CD8-positive, alpha-beta memory T cell (primary cell): ENCODE measurements around the gene GPLD1. TPM values are rescaled to one million over a fixed set of nuclear protein-coding genes. Genes with fewer than 3 reads are reported as not detected.

ENCODE experiments used
- CTCF ChIA-PET: fragments of 350-600 bp; sonication (Branson Sonifier 250); formaldehyde crosslinking; loops from one replicate; lab custom pipeline; 2021; ENCODE audit warnings: antibody characterized with exemption; lab: Charles Lee
- POLR2A ChIA-PET: fragments of 350-600 bp; sonication (Branson Sonifier 250); formaldehyde crosslinking; loops from one replicate; lab custom pipeline; 2021; ENCODE audit warnings: antibody characterized with exemption; lab: Charles Lee
- DNase-seq, 5 donors: peaks; one replicate each; pipeline versions ENCODE4 v3.0.0 to v3.0.0-alpha.2; 2020 to 2022; ENCODE audit warnings: mixed read lengths in 1 of 5
- H3K27ac ChIP-seq: one replicate; pipeline ENCODE4 v1.7.0; 2013; ENCODE audit warnings: low read depth, mild to moderate bottlenecking, low read length, moderate library complexity
- H3K27me3 ChIP-seq: 2 replicates; pipeline ENCODE4 v1.7.0; 2013; ENCODE audit warnings: low read length, mild to moderate bottlenecking; ENCODE audit not compliant: insufficient read depth, poor library complexity, severe bottlenecking
- H3K36me3 ChIP-seq: 2 replicates; pipeline ENCODE4 v1.7.0; 2013; ENCODE audit warnings: mild to moderate bottlenecking, low read length, moderate library complexity; ENCODE audit not compliant: insufficient read depth
- H3K4me1 ChIP-seq: 2 replicates; pipeline ENCODE4 v1.7.0; 2013; ENCODE audit warnings: mild to moderate bottlenecking, low read length, moderate library complexity; ENCODE audit not compliant: insufficient read depth
- H3K4me3 ChIP-seq: 2 replicates; pipeline ENCODE4 v1.7.0; 2013; ENCODE audit warnings: mild to moderate bottlenecking, low read length
- H3K9me3 ChIP-seq: 2 replicates; pipeline ENCODE4 v1.7.0; 2013; ENCODE audit warnings: mild to moderate bottlenecking, low read length
- H3K27ac Mint-ChIP-seq, 8 donors: one replicate each; pipeline ENCODE4 v1.8.0; 2020 to 2021; ENCODE audit warnings: mixed read lengths in 8 of 8, mild to moderate bottlenecking in 6 of 8, inconsistent platforms in 3 of 8, moderate library complexity in 3 of 8
- H3K27me3 Mint-ChIP-seq, 2 donors: one replicate each; pipeline ENCODE4 v1.8.0; 2020 to 2021; ENCODE audit warnings: mixed read lengths in 2 of 2, mild to moderate bottlenecking in 1 of 2, moderate library complexity in 1 of 2
- H3K36me3 Mint-ChIP-seq, 3 donors: one replicate each; pipeline ENCODE4 v1.8.0; 2020 to 2021; ENCODE audit warnings: mixed read lengths in 3 of 3, inconsistent platforms in 1 of 3, mild to moderate bottlenecking in 1 of 3
- H3K4me1 Mint-ChIP-seq, 3 donors: one replicate each; pipeline ENCODE4 v1.8.0; 2020 to 2021; ENCODE audit warnings: mixed read lengths in 3 of 3, inconsistent platforms in 1 of 3, mild to moderate bottlenecking in 1 of 3
- H3K4me3 Mint-ChIP-seq, 7 donors: one replicate each; pipeline ENCODE4 v1.8.0; 2020 to 2021; ENCODE audit warnings: mixed read lengths in 7 of 7, mild to moderate bottlenecking in 6 of 7, moderate library complexity in 4 of 7, inconsistent platforms in 2 of 7
- H3K9me3 Mint-ChIP-seq, 5 donors: one replicate each; pipeline ENCODE4 v1.8.0; 2020 to 2022; ENCODE audit warnings: mixed read lengths in 5 of 5, mild to moderate bottlenecking in 3 of 5, moderate library complexity in 2 of 5, inconsistent platforms in 1 of 5
- polyA plus RNA-seq: library from polyadenylated mRNA; unstranded; fragments of 300-500 nt; fragmentation: Illumina TruSeq; gene quantifications from one replicate; pipeline ENCODE4 v1.2.3, GENCODE V29; 2021
- total RNA-seq, 2 experiments: library from RNA; stranded (reverse); gene quantifications; one replicate each; pipeline ENCODE4 v1.2.3, GENCODE V29; 2021

GPLD1 gene, protein sequence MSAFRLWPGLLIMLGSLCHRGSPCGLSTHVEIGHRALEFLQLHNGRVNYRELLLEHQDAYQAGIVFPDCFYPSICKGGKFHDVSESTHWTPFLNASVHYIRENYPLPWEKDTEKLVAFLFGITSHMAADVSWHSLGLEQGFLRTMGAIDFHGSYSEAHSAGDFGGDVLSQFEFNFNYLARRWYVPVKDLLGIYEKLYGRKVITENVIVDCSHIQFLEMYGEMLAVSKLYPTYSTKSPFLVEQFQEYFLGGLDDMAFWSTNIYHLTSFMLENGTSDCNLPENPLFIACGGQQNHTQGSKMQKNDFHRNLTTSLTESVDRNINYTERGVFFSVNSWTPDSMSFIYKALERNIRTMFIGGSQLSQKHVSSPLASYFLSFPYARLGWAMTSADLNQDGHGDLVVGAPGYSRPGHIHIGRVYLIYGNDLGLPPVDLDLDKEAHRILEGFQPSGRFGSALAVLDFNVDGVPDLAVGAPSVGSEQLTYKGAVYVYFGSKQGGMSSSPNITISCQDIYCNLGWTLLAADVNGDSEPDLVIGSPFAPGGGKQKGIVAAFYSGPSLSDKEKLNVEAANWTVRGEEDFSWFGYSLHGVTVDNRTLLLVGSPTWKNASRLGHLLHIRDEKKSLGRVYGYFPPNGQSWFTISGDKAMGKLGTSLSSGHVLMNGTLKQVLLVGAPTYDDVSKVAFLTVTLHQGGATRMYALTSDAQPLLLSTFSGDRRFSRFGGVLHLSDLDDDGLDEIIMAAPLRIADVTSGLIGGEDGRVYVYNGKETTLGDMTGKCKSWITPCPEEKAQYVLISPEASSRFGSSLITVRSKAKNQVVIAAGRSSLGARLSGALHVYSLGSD
- under 1 TPM; 0.35 to 0.64 TPM for total RNA-seq
- polyA plus RNA-seq = 0.46 TPM

DNA sequence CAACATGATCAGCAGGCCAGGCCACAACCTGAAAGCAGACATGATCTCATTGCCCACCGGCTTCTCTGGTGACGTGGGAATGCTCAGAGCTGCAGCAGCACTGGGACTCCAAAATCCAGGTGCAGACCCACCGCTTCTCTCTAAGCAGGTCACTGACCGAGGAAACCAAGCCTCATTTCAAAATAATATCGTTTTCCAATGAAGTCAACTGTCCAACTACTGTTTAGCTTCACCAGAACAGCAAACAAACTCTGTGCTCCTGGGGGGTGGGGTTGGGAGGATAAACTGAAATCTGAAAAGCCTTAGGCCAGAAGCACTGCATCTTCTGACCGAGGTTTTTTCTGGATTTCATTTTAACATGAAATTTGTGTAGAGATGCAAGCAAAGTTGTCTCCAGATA, at the start of gene GPLD1:
TSS of gene GPLD1 (minus strand) at position 109 of the 400 bp plus-strand sequence. CDS start at position 42, 67 bp downstream.
- no peaks in the 10 kb centered on the region for H3K9me3 Mint-ChIP-seq
- H3K36me3 Mint-ChIP-seq = peaks cover 0 to 6% (median 0%) of the 10 kb centered on the region in 3 donors
- Histone ChIP-seq H3K4me1 (peaks cover 10% of the 10 kb centered on the region), H3K27ac (no peak within 1 kb of the TSS), H3K9me3 (no peaks in the 10 kb centered on the region), H3K36me3 (no peaks in the 10 kb centered on the region), H3K27me3 (no peaks in the 10 kb centered on the region), H3K4me3 (no peak within 1 kb of the TSS)
- POLR2A ChIA-PET = no interaction called here
- H3K27me3 Mint-ChIP-seq = no peaks in the 10 kb centered on the region
- CTCF ChIA-PET = no interaction called here
- H3K27ac Mint-ChIP-seq = peak within 1 kb of the TSS in 1 of 8 donors; percentile 9
- H3K4me3 Mint-ChIP-seq = no peak within 1 kb of the TSS
- peaks cover 13 to 24% (median 16%) of the 10 kb centered on the region in 3 donors for H3K4me1 Mint-ChIP-seq
- no peak for DNase-seq

- Mint-ChIP-seq H3K27ac (no peak overlapping the region), H3K4me1 (no peaks in the 10 kb centered on the region), H3K4me3 (no peak overlapping the region), H3K27me3 (no peaks in the 10 kb centered on the region), H3K9me3 (no peaks in the 10 kb centered on the region), H3K36me3 (peaks cover 10 to 44% (median 15%) of the 10 kb centered on the region in 3 donors)
- ChIA-PET POLR2A (no interaction called here), CTCF (interaction anchor here (1.9 kb wide), 1 partner anchor 13 kb away, joined by 5 read pairs; no protein-coding TSS in a partner anchor)
- DNase-seq = no peak
- Histone ChIP-seq H3K9me3 (no peaks in the 10 kb centered on the region), H3K27me3 (no peaks in the 10 kb centered on the region), H3K4me3 (no peak overlapping the region), H3K4me1 (no peaks in the 10 kb centered on the region), H3K27ac (no peak overlapping the region), H3K36me3 (peaks cover 9% of the 10 kb centered on the region)
Measured at GRCh38 chr6:24537771-24538385, 48.5 kb upstream of the GPLD1 start.

DNA sequence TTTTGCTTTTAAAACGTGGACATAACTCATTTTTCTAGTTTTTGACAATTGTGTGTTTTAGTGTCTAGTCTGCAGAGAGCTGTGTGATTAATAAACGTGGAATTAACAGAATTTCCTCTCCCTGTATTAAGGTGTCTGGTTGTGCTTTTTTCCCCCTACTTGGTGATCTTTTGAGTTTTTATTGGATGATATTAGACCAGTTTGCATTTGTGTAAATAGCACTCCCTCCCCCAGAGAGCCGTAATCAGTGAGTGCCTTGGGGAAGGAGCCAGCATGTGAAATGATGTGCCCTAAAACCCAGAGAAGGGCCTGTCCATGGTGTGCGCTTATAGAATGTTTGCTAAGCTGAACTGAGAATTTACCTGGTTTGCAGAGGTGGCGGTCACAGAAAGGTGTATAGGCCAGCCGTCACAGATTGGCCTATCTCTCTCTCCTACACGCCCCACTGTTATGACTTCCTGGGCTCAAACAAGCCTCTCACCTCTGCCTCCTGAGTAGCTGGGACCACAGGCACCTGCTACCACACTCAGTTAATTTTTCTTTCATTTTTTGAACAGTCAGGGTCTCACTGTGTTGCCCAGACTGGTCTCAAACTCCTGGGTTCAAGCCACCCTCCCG, 47.8 kb upstream of the GPLD1 start:
- no peak overlapping the region for H3K27ac Mint-ChIP-seq
- Histone ChIP-seq H3K9me3 (no peaks in the 10 kb centered on the region), H3K27me3 (no peaks in the 10 kb centered on the region), H3K36me3 (peaks cover 9% of the 10 kb centered on the region), H3K4me1 (no peaks in the 10 kb centered on the region), H3K27ac (no peak overlapping the region), H3K4me3 (no peak overlapping the region)
- no peaks in the 10 kb centered on the region for H3K4me1 Mint-ChIP-seq
- peaks cover 13 to 51% (median 19%) of the 10 kb centered on the region in 3 donors for H3K36me3 Mint-ChIP-seq
- no peaks in the 10 kb centered on the region for H3K9me3 Mint-ChIP-seq
- no peaks in the 10 kb centered on the region for H3K27me3 Mint-ChIP-seq
- ChIA-PET POLR2A (no interaction called here), CTCF (interaction anchor here (1.9 kb wide), 1 partner anchor 14 kb away, joined by 5 read pairs; no protein-coding TSS in a partner anchor)
- DNase-seq = no peak
- H3K4me3 Mint-ChIP-seq = no peak overlapping the region

- no peaks in the 10 kb centered on the region for H3K4me1 Mint-ChIP-seq
- CTCF ChIA-PET = no interaction called here
- H3K27me3 Mint-ChIP-seq = no peaks in the 10 kb centered on the region
- H3K27me3 ChIP-seq = no peaks in the 10 kb centered on the region
- H3K4me3 Mint-ChIP-seq = no peak overlapping the region
- no peak overlapping the region for H3K27ac Mint-ChIP-seq
- no peak overlapping the region for H3K27ac ChIP-seq
- no peak overlapping the region for H3K4me3 ChIP-seq
- H3K9me3 Mint-ChIP-seq = no peaks in the 10 kb centered on the region
- POLR2A ChIA-PET = no interaction called here
- DNase-seq = no peak
- H3K36me3 Mint-ChIP-seq = peaks cover 13 to 58% (median 23%) of the 10 kb centered on the region in 3 donors
- no peaks in the 10 kb centered on the region for H3K4me1 ChIP-seq
- peaks cover 9% of the 10 kb centered on the region for H3K36me3 ChIP-seq
- no peaks in the 10 kb centered on the region for H3K9me3 ChIP-seq
Measured at GRCh38 chr6:24536466-24536865, 47.1 kb upstream of the GPLD1 start.

DNA sequence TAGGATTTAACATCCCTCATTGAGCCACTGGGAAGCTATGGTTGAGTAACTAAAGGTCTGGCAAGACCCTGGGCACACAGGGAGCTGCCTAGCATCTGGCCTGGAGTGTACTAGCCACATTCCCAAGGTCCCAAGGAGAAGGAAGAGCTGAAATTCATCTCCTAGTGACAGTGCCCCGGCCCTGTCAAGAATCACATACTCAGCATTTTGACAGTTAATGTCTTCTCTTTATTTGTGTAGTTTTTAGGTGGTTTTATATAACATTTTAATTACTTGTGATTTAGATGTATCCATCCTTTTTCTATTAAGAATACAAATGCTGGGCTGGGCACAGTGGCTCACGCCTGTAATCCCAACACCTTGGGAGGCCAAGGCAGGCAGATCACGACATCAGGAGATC, 45.8 kb upstream of the GPLD1 start:
- ChIA-PET CTCF (interaction anchor here (1.6 kb wide), 1 partner anchor 14 kb away, joined by 4 read pairs; no protein-coding TSS in a partner anchor), POLR2A (no interaction called here)
- no peak overlapping the region for H3K4me3 Mint-ChIP-seq
- no peak for DNase-seq
- Histone ChIP-seq H3K4me1 (no peaks in the 10 kb centered on the region), H3K36me3 (peaks cover 9% of the 10 kb centered on the region), H3K9me3 (no peaks in the 10 kb centered on the region), H3K27ac (no peak overlapping the region), H3K27me3 (no peaks in the 10 kb centered on the region), H3K4me3 (no peak overlapping the region)
- no peaks in the 10 kb centered on the region for H3K27me3 Mint-ChIP-seq
- peaks cover 18 to 68% (median 26%) of the 10 kb centered on the region in 3 donors for H3K36me3 Mint-ChIP-seq
- no peaks in the 10 kb centered on the region for H3K9me3 Mint-ChIP-seq
- no peak overlapping the region for H3K27ac Mint-ChIP-seq
- no peaks in the 10 kb centered on the region for H3K4me1 Mint-ChIP-seq

- no peaks in the 10 kb centered on the region for H3K9me3 Mint-ChIP-seq
- ChIA-PET POLR2A (no interaction called here), CTCF (interaction anchor here (1.0 to 1.6 kb wide), 2 partner anchors 9 to 13 kb away, joined by 3 to 4 read pairs; no protein-coding TSS in a partner anchor)
- H3K27ac Mint-ChIP-seq = no peak overlapping the region
- DNase-seq = no peak
- Histone ChIP-seq H3K4me1 (no peaks in the 10 kb centered on the region), H3K27ac (no peak overlapping the region), H3K9me3 (no peaks in the 10 kb centered on the region), H3K27me3 (no peaks in the 10 kb centered on the region), H3K36me3 (peaks cover 9% of the 10 kb centered on the region), H3K4me3 (no peak overlapping the region)
- no peak overlapping the region for H3K4me3 Mint-ChIP-seq
- H3K27me3 Mint-ChIP-seq = no peaks in the 10 kb centered on the region
- H3K36me3 Mint-ChIP-seq = peaks cover 22 to 70% (median 30%) of the 10 kb centered on the region in 3 donors
- H3K4me1 Mint-ChIP-seq = no peaks in the 10 kb centered on the region
Measured at GRCh38 chr6:24534329-24534728, 45.0 kb upstream of the GPLD1 start.

DNA sequence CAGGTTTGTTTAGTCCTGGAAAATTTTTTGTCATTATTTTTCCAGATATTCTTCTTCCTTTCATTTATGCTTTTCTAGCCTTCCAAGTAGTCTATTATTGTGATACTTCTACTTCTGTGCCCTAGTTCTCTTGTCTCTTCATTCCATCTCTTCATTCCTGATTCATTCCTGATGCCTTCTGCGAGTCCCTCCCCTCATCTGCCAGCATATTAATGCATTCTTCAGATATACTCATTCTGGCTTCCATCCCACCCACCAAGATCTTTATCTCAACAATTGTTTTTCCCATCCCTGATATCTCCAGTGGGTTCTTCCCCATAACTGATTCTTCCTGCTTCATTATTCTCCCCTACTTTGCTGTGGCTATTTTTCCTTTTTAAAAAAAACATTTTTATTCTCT, 40.6 kb upstream of the GPLD1 start:
- H3K36me3 Mint-ChIP-seq = peaks cover 25 to 52% (median 28%) of the 10 kb centered on the region in 3 donors
- CTCF ChIA-PET = interaction anchor here (1.0 kb wide), 1 partner anchor 34 kb away, joined by 4 read pairs; no protein-coding TSS in a partner anchor
- H3K9me3 Mint-ChIP-seq = no peaks in the 10 kb centered on the region
- Histone ChIP-seq H3K4me1 (no peaks in the 10 kb centered on the region), H3K4me3 (no peak overlapping the region), H3K27ac (no peak overlapping the region), H3K36me3 (peaks cover 9% of the 10 kb centered on the region), H3K9me3 (no peaks in the 10 kb centered on the region), H3K27me3 (no peaks in the 10 kb centered on the region)
- peaks cover 0 to 1% (median 0%) of the 10 kb centered on the region in 3 donors for H3K4me1 Mint-ChIP-seq
- no peaks in the 10 kb centered on the region for H3K27me3 Mint-ChIP-seq
- no peak overlapping the region for H3K4me3 Mint-ChIP-seq
- DNase-seq = no peak
- POLR2A ChIA-PET = no interaction called here
- peak overlapping the region in 2 of 8 donors; percentile 34 to 68 for H3K27ac Mint-ChIP-seq
